Upper lobe of left lung (tissue), 6 donors: ENCODE data around the gene TP53I11. TPM values are rescaled to one million over a fixed set of nuclear protein-coding genes. Genes with fewer than 3 reads are reported as not detected.

Source experiments
- ATAC-seq, 2 donors: fragments of 200-7000 bp; cut with Tn5 transposase; one replicate each; pipeline ENCODE4 v1.9.1; 2022; ENCODE audit warnings: mild to moderate bottlenecking in 2 of 2, moderate library complexity in 2 of 2; ENCODE audit not compliant: low FRiP score in 2 of 2
- DNase-seq, 2 donors: peaks; one replicate each; pipeline ENCODE4 v3.0.0-alpha.2; 2019 to 2020
- H3K27ac ChIP-seq, 4 donors: fragments of 200-600 bp; sonication (generic); one replicate each; pipeline ENCODE4 v1.5.1; 2016 to 2019
- H3K27me3 ChIP-seq, 4 donors: fragments of 200-600 bp; sonication (generic); one replicate each; pipeline ENCODE4 v1.5.1; 2017 to 2019
- H3K36me3 ChIP-seq, 4 donors: fragments of 200-600 bp; sonication (generic); one replicate each; pipeline ENCODE4 v1.5.1; 2016 to 2019
- H3K4me1 ChIP-seq, 4 donors: fragments of 200-600 bp; sonication (generic); one replicate each; pipeline ENCODE4 v1.5.1; 2018 to 2019
- H3K4me3 ChIP-seq, 4 donors: fragments of 200-600 bp; sonication (generic); one replicate each; pipeline ENCODE4 v1.5.1; 2017 to 2019; ENCODE audit warnings: mild to moderate bottlenecking in 2 of 4, moderate library complexity in 1 of 4
- H3K9me3 ChIP-seq, 4 donors: fragments of 200-600 bp; sonication (generic); one replicate each; pipeline ENCODE4 v1.5.1; 2018 to 2019
- CTCF ChIP-seq, 6 experiments: fragments of 450-650 bp in 4 of 6; fragments of 200-600 bp in 2 of 6; sonication (generic) in 2 of 6; IDR thresholded peaks; one replicate each; pipeline ENCODE4 v1.5.1; 2016 to 2019; ENCODE audit warnings: antibody characterized with exemption in 6 of 6
- EP300 ChIP-seq, 4 donors: sonication (generic); formaldehyde crosslinking; IDR thresholded peaks; one replicate each; pipeline ENCODE4 v1.5.1; 2017; ENCODE audit warnings: antibody characterized with exemption in 4 of 4, control low read depth in 2 of 4
- POLR2A ChIP-seq, 4 donors: fragments of 450-650 bp; IDR thresholded peaks; one replicate each; pipeline ENCODE4 v1.5.1; 2016 to 2017; ENCODE audit warnings: antibody characterized with exemption in 4 of 4, mild to moderate bottlenecking in 2 of 4
- POLR2AphosphoS5 ChIP-seq, 2 donors: sonication (generic); formaldehyde crosslinking; IDR thresholded peaks; one replicate each; pipeline ENCODE4 v1.5.1; 2017; ENCODE audit warnings: antibody characterized with exemption in 2 of 2
- WGBS, 2 donors: methylation state at CpG; one replicate each; pipeline ENCODE4 v1.1.5; 2017 to 2018; 5-methylcytosine and 5-hydroxymethylcytosine counted together
- total RNA-seq, 6 donors: library from RNA; depleted of rRNA in 4 of 6; stranded (reverse); fragments of >200 nt in 4 of 6; gene quantifications; one replicate each; pipeline versions ENCODE4 v1.1.0 to v1.2.1, GENCODE V29; 2016 to 2021
- donor health status: DM: no; HTN: no; CAD: no; lungs with moderate emphysema.
- donor health status: DM: no; HTN: yes; CAD: no; lungs with severe emphysema.

The TP53I11 gene
- total RNA-seq, 6 donors from 2014 or later, result 55.3 to 127 (median 101) TPM

GRCh38 chr11:44941259-44942021, 9.2 kb downstream of the TP53I11 start:
- Histone ChIP-seq H3K9me3 (no peaks in the 10 kb centered on the region), H3K36me3 (peaks cover 0 to 18% (median 2%) of the 10 kb centered on the region in 4 donors), H3K4me3 (no peak overlapping the region), H3K27ac (peak overlapping the region in 1 of 4 donors; percentile 19), H3K27me3 (no peaks in the 10 kb centered on the region), H3K4me1 (peaks cover 15 to 46% (median 37%) of the 10 kb centered on the region in 4 donors)
- DNase-seq (no peak), ATAC-seq (no peak)
- TF ChIP-seq EP300 (IDR thresholded peaks at IDR 0.05) (no peak), POLR2A (IDR thresholded peaks at IDR 0.05) (no peak), POLR2AphosphoS5 (IDR thresholded peaks at IDR 0.05) (no peak), CTCF (IDR thresholded peaks at IDR 0.05) (no peak)
- 74 to 82% methylated on average over 9 to 12 of the region's 12 CpGs for WGBS, 2 donors

GRCh38 chr11:44940835-44941234, 9.8 kb downstream of the TP53I11 start:
- H3K27ac ChIP-seq, result peak overlapping the region in 1 of 4 donors; percentile 19
- WGBS, 2 donors, result 91 to 92% methylated on average over 9 of the region's 9 CpGs
- TF ChIP-seq POLR2A (IDR thresholded peaks at IDR 0.05) (no peak), CTCF (IDR thresholded peaks at IDR 0.05) (no peak), EP300 (IDR thresholded peaks at IDR 0.05) (no peak), POLR2AphosphoS5 (IDR thresholded peaks at IDR 0.05) (no peak)

GRCh38 chr11:44940404-44940803, 10.3 kb downstream of the TP53I11 start:
- H3K9me3 ChIP-seq, result no peaks in the 10 kb centered on the region
- H3K4me1 ChIP-seq, result peaks cover 15 to 39% (median 33%) of the 10 kb centered on the region in 4 donors
- WGBS, 2 donors, result 62 to 86% methylated on average over 7 of the region's 7 CpGs
- peaks cover 0 to 24% (median 4%) of the 10 kb centered on the region in 4 donors for H3K36me3 ChIP-seq
- TF ChIP-seq POLR2AphosphoS5 (IDR thresholded peaks at IDR 0.05), result no peak
- no peak for TF ChIP-seq EP300 (IDR thresholded peaks at IDR 0.05)
- no peaks in the 10 kb centered on the region for H3K27me3 ChIP-seq
- H3K4me3 ChIP-seq, result no peak overlapping the region
- DNase-seq (no peak), ATAC-seq (no peak)
- H3K27ac ChIP-seq, result no peak overlapping the region

More at GRCh38 chr11:44940835-44941234, 9.8 kb downstream of the TP53I11 start:
- DNase-seq (no peak), ATAC-seq (no peak)
- Histone ChIP-seq H3K4me1 (peaks cover 15 to 44% (median 36%) of the 10 kb centered on the region in 4 donors), H3K4me3 (no peak overlapping the region), H3K36me3 (peaks cover 0 to 19% (median 2%) of the 10 kb centered on the region in 4 donors), H3K27me3 (no peaks in the 10 kb centered on the region), H3K9me3 (no peaks in the 10 kb centered on the region)

GRCh38 chr11:44939673-44940395, 10.8 kb downstream of the TP53I11 start:
- peak in 1 of 2 donors; percentile 69 for ATAC-seq
- H3K27me3 ChIP-seq, result no peaks in the 10 kb centered on the region
- H3K4me3 ChIP-seq, result no peak overlapping the region
- peaks cover 13 to 34% (median 30%) of the 10 kb centered on the region in 4 donors for H3K4me1 ChIP-seq
- WGBS, 2 donors, result 79 to 81% methylated on average over 16 to 20 of the region's 22 CpGs
- peaks cover 0 to 29% (median 9%) of the 10 kb centered on the region in 4 donors for H3K36me3 ChIP-seq
- no peak for DNase-seq
- H3K27ac ChIP-seq, result no peak overlapping the region
- TF ChIP-seq CTCF (IDR thresholded peaks at IDR 0.05) (no peak), POLR2A (IDR thresholded peaks at IDR 0.05) (no peak), EP300 (IDR thresholded peaks at IDR 0.05) (no peak)
- no peaks in the 10 kb centered on the region for H3K9me3 ChIP-seq

GRCh38 chr11:44938066-44938691, 12.5 kb downstream of the TP53I11 start:
- no peak for DNase-seq
- WGBS, 2 donors, result 87 to 92% methylated on average over 15 to 17 of the region's 19 CpGs
- no peak for ATAC-seq
- Histone ChIP-seq H3K27me3 (no peaks in the 10 kb centered on the region), H3K27ac (no peak overlapping the region), H3K9me3 (no peaks in the 10 kb centered on the region), H3K4me3 (no peak overlapping the region), H3K36me3 (peaks cover 0 to 43% (median 23%) of the 10 kb centered on the region in 4 donors), H3K4me1 (peaks cover 10 to 19% (median 17%) of the 10 kb centered on the region in 4 donors)
- TF ChIP-seq EP300 (IDR thresholded peaks at IDR 0.05) (no peak), CTCF (IDR thresholded peaks at IDR 0.05) (no peak), POLR2A (IDR thresholded peaks at IDR 0.05) (no peak), POLR2AphosphoS5 (IDR thresholded peaks at IDR 0.05) (no peak)
